Kidney (tissue), 14 donors: ENCODE data around the gene DAG1. TPM values are rescaled to one million over a fixed set of nuclear protein-coding genes. Genes with fewer than 3 reads are reported as not detected.

Source experiments
- DNase-seq, 5 donors: peaks; one replicate each; pipeline ENCODE4 v3.0.0-alpha.2; 2013 to 2020
- FAIRE-seq: peaks from 2 replicates; lab custom pipeline; 2012; peaks lifted over from hg19 to GRCh38; lab: Jason Lieb, UNC
- H3K27ac ChIP-seq, 2 donors: one replicate each; pipeline ENCODE4 v1.7.0; 2013; ENCODE audit warnings: low read depth in 2 of 2, low read length in 2 of 2, inconsistent platforms in 1 of 2
- H3K27me3 ChIP-seq: one replicate; pipeline ENCODE4 v1.7.1; 2013; ENCODE audit warnings: low read length, inconsistent platforms; ENCODE audit not compliant: control insufficient read depth, insufficient read depth
- H3K36me3 ChIP-seq, 3 donors: one replicate each; pipeline versions ENCODE4 v1.7.0 to v1.7.1; 2013; ENCODE audit warnings: low read length in 3 of 3, control low read depth in 1 of 3, inconsistent platforms in 1 of 3; ENCODE audit not compliant: insufficient read depth in 3 of 3, control insufficient read depth in 2 of 3
- H3K4me1 ChIP-seq, 3 donors: one replicate each; pipeline versions ENCODE4 v1.7.0 to v1.7.1; 2013; ENCODE audit warnings: low read length in 3 of 3, inconsistent platforms in 1 of 3, low read depth in 1 of 3; ENCODE audit not compliant: control insufficient read depth in 2 of 3, insufficient read depth in 2 of 3
- H3K4me3 ChIP-seq, 3 donors: one replicate each; pipeline versions ENCODE4 v1.7.0 to v1.8.1; 2013; ENCODE audit warnings: low read length in 3 of 3, control low read depth in 1 of 3, inconsistent platforms in 1 of 3
- H3K9ac ChIP-seq, 3 donors: one replicate each; pipeline versions ENCODE4 v1.7.0 to v1.7.1; 2013; ENCODE audit warnings: low read length in 3 of 3, control low read depth in 1 of 3, inconsistent platforms in 1 of 3
- H3K9me3 ChIP-seq, 3 donors: one replicate each; pipeline versions ENCODE4 v1.7.0 to v1.7.1; 2013; ENCODE audit warnings: low read length in 3 of 3, control low read depth in 1 of 3, inconsistent platforms in 1 of 3; ENCODE audit not compliant: control insufficient read depth in 2 of 3, insufficient read depth in 1 of 3
- CTCF ChIP-seq: IDR thresholded peaks from 3 replicates; pipeline ENCODE4 v1.5.1; 2012; ENCODE audit warnings: mild to moderate bottlenecking, moderate library complexity, borderline replicate concordance; ENCODE audit not compliant: insufficient read depth; ENCODE audit errors: extremely low read depth
- intact Hi-C: fragments of 100-400 bp; cut with DNase I; formaldehyde crosslinking; loops from one replicate; pipeline ENCODE4 v1.11.1; 2022
- polyA plus RNA-seq: library from polyadenylated mRNA; stranded (reverse); fragments of 350-450 nt; fragmentation: Illumina TruSeq; extraction: RNeasy Lipid Tissue Mini Kit (QIAGEN cat#74804); gene quantifications from one replicate; pipeline ENCODE4 v1.2.3, GENCODE V29; 2014; ENCODE audit warnings: low read depth, low replicate concordance; ENCODE audit not compliant: insufficient read depth
- total RNA-seq: library from RNA; stranded (reverse); fragmentation: NEBNext Ultra II Directional; extraction: Animal tissue kit (Norgen Biotek cat#: 25700); gene quantifications from one replicate; pipeline ENCODE4 v1.2.1, GENCODE V29; 2021
- donor health status: control.
- donor health status: control.
- donor health status: control.
- donor health status: control.
- donor health status: control.
- donor health status: DM: yes; HTN: yes; CAD: no.
- donor health status: Normal renal cell carcinoma (clear cell type).

Gene DAG1
- total and polyA plus RNA-seq, 2 donors from 2014 or later: 40.4 to 122 TPM

- Histone ChIP-seq H3K4me1 (peaks cover 0 to 14% (median 11%) of the 10 kb centered on the region in 3 donors), H3K27ac (peak overlapping the region in 1 of 2 donors; percentile 62), H3K36me3 (no peaks in the 10 kb centered on the region), H3K4me3 (no peak overlapping the region), H3K9ac (no peak overlapping the region), H3K27me3 (no peaks in the 10 kb centered on the region), H3K9me3 (no peaks in the 10 kb centered on the region)
- DNase-seq (peak in 4 of 5 donors; percentile 52 to 82 (median 64)), FAIRE-seq (no peak)
- peak; percentile 47 for TF ChIP-seq CTCF
- intact Hi-C loops: no loop called here
Measured at GRCh38 chr3:49454458-49454857, 15.6 kb upstream of the DAG1 start.

- no peak for TF ChIP-seq CTCF
Measured at GRCh38 chr3:49454898-49455681, 15.0 kb upstream of the DAG1 start.

GRCh38 chr3:49456466-49456865, 13.6 kb upstream of the DAG1 start:
- DNase-seq (no peak), FAIRE-seq (no peak)
- TF ChIP-seq CTCF: no peak
- no peak overlapping the region for H3K9ac ChIP-seq
- H3K4me1 ChIP-seq: peaks cover 0 to 27% (median 16%) of the 10 kb centered on the region in 3 donors
- H3K27me3 ChIP-seq: no peaks in the 10 kb centered on the region
- intact Hi-C loops: no loop called here
- no peaks in the 10 kb centered on the region for H3K36me3 ChIP-seq
- H3K9me3 ChIP-seq: no peaks in the 10 kb centered on the region
- no peak overlapping the region for H3K4me3 ChIP-seq
- no peak overlapping the region for H3K27ac ChIP-seq

More at GRCh38 chr3:49454898-49455681, 15.0 kb upstream of the DAG1 start:
- Histone ChIP-seq H3K36me3 (no peaks in the 10 kb centered on the region), H3K4me3 (no peak overlapping the region), H3K9ac (no peak overlapping the region), H3K4me1 (peaks cover 0 to 19% (median 11%) of the 10 kb centered on the region in 3 donors), H3K27me3 (no peaks in the 10 kb centered on the region), H3K9me3 (no peaks in the 10 kb centered on the region), H3K27ac (peak overlapping the region; percentile 51 to 62)
- peak in 2 of 5 donors; percentile 22 to 47 for DNase-seq
- FAIRE-seq: no peak
- intact Hi-C loops: no loop called here
